Measurements from ENCODE around the gene ACTR10.

ACTR10 gene

DNA sequence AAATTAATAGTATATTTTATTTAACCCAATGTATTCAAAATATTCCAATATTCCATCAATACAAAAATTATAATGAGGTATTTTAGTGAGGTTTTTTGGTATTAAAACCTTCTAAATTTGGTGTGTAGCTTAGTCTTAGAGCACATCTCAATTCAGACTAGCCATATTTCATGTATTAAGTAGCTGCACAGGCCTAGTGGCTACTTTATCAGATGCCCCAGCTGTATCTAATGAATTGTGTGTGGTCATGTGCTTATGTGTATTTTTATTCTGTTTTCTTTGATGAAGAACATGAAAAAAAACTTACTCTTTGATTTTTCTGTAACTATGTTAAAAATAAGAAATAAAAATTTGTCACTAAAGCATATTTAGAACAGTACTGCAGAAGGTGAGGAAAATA, 13.2 kb downstream of the ACTR10 start:
- DNase-seq (ENCODE audit: low read depth): no peak
- H3K4me3 ChIP-seq (ENCODE audit: control insufficient read depth, low read depth, low read length): no peak overlapping the region
- TF ChIP-seq, protein P1, sequence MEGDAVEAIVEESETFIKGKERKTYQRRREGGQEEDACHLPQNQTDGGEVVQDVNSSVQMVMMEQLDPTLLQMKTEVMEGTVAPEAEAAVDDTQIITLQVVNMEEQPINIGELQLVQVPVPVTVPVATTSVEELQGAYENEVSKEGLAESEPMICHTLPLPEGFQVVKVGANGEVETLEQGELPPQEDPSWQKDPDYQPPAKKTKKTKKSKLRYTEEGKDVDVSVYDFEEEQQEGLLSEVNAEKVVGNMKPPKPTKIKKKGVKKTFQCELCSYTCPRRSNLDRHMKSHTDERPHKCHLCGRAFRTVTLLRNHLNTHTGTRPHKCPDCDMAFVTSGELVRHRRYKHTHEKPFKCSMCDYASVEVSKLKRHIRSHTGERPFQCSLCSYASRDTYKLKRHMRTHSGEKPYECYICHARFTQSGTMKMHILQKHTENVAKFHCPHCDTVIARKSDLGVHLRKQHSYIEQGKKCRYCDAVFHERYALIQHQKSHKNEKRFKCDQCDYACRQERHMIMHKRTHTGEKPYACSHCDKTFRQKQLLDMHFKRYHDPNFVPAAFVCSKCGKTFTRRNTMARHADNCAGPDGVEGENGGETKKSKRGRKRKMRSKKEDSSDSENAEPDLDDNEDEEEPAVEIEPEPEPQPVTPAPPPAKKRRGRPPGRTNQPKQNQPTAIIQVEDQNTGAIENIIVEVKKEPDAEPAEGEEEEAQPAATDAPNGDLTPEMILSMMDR (IDR thresholded peaks at IDR 0.05; ENCODE audit: control insufficient read depth, insufficient read depth, low read depth, low read length, missing control alignments): no peak

DNA sequence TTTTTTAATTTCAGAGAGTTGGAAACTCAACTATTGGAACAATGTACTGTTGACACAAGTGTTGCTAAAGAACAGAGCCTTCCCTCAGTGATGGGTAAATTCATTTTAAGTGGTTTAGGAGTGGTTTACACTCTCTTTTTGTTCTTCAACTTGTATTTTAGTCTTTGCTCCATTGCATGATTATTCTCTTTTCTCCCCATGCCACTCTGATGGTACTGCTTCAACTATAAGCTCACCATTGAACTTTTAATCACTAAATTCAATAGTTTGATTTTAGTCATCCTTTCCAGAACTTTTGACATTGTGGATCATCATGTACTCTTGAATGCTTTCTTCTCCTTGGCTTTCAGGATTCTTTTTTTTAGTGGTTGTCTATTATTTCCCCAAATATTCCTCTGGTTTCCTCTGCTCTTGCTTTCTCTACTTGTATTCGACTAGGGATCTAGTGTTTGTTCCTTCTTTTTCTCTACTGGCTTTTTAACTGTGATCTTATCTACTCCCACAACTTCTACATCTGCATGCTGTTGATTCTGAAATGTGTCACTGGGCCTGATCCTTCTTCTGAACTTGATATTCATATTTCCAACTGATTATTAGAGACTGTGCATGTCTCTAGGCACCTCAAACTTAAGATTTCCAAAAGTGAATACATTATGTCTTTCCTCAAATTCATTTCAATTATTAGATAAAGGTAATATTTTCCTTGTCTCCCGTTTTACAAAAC, 15.4 kb downstream of the ACTR10 start:
- H3K4me3 ChIP-seq (ENCODE audit: control insufficient read depth, low read depth, low read length): no peak overlapping the region
- TF ChIP-seq, protein P1 (IDR thresholded peaks at IDR 0.05; ENCODE audit: control insufficient read depth, insufficient read depth, low read depth, low read length, missing control alignments): no peak
- no peak for DNase-seq (ENCODE audit: low read depth)

DNA sequence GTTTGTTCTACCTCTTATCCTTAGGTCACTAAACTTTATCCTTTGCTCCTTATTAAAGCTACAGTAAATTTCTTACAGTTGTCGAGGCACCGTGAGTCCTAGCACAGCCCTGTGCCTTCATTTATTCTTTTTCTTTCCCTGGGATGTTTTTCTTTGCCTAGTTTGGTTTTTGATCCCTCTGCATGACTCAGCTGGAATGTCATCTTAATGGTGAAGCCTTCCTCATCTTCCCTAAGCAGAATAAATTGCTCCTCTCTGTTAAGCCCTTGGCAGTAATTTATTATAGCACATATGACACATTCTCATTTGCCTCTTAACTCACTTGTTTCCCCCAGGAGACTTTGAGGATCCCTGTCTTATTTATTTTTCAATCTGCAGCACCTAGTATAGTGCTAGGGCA, 16.6 kb downstream of the ACTR10 start:
- no peak overlapping the region for H3K4me3 ChIP-seq (ENCODE audit: control insufficient read depth, low read depth, low read length)
- DNase-seq (ENCODE audit: low read depth): no peak
- TF ChIP-seq, protein P1 (IDR thresholded peaks at IDR 0.05; ENCODE audit: control insufficient read depth, insufficient read depth, low read depth, low read length, missing control alignments): no peak

DNA sequence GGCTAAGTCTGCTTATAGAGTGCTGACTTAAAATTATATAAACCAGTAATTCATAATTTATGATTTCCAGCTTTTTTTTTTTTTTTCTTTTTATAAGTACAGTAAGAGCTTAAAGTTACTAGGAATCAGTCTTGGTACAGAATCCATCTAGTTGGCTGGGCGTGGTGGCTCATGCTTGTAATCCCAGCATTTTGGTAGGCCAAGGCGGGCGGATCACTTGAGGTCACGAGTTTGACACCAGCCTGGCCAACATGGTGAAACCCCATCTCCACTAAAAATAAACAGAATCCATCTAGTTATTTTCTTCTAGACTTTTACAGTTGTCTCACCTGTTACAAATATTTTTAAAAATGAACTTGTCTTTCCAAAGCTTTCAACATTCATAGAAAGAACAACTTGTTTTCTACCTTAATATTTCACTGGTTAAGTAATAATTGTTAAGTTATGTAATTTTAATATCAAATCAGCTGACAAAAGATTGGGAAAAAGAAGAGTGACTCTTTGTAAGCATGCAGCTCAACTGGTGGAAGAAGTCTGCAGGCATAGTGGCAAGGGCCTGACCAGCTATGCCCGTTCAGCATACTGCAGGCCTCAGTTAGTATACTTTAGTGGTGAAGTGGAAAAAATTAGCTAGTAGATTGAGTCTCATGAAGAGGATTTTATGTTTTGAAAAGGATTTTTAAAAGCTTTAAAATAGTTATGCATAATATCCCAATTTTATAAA, 27.3 kb downstream of the ACTR10 start:
- DNase-seq (ENCODE audit: low read depth): no peak
- TF ChIP-seq, protein P1 (IDR thresholded peaks at IDR 0.05; ENCODE audit: control insufficient read depth, insufficient read depth, low read depth, low read length, missing control alignments): no peak
- no peak overlapping the region for H3K4me3 ChIP-seq (ENCODE audit: control insufficient read depth, low read depth, low read length)

DNA sequence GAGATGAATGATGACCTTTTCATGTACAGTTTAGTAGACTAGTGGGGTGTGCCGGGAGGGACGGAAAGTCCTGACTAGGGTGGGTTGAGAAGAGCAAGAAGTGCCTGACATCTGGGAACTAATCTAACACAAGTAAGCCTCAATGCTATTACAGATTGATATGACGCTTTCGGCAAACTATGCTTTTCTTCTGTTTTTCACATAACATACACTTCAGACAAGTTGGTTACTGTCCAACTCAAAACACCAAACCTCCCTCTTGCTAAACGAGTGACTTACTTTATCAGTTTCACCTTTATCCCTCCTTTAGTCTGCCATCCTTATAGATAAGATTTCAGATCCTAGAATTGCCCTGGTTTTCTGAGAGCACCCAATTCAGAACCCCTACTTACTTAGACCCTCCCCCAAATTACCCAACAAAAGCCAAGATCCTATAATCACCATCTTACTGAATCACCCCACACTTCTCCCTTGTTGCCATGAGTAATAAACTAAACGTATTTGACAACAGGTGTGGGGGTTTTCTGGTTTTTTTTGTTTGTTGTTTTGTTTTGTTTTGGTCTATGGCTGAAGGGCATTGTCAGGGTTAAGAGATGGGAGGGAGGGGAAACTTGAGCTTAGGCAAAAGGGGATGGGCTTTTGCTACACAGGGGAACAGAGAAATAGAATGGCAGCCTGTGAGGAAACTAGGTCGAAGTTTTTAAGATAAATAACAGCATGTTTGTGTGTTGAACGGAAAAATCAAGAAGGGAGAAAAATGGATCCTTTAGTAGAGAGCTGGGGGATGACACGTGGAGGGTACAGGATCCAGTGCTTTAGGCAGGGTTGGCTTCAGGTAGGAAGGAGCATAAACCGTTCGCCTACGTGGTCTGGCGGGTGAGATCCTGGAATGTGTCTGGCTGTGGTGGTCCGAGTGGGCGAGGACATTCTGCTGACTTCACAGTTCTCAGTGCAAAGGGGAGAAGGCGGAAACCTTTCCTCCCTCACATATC, 38.6 kb downstream of the ACTR10 start:
- DNase-seq (ENCODE audit: low read depth): no peak
- H3K4me3 ChIP-seq (ENCODE audit: control insufficient read depth, low read depth, low read length): peak overlapping the region; percentile 29
- TF ChIP-seq, protein P1 (IDR thresholded peaks at IDR 0.05; ENCODE audit: control insufficient read depth, insufficient read depth, low read depth, low read length, missing control alignments): no peak
